Left lung (tissue), 10 donors: ENCODE data around the gene SSNA1. TPM values are rescaled to one million over a fixed set of nuclear protein-coding genes. Genes with fewer than 3 reads are reported as not detected.

Experiments used
- ATAC-seq: fragments of 200-7000 bp; cut with Tn5 transposase; one replicate; pipeline ENCODE4 v1.9.1; 2020; ENCODE audit warnings: moderate library complexity
- DNase-seq, 4 donors: peaks; one replicate each; pipeline ENCODE4 v3.0.0-alpha.2; 2013 to 2020
- H3K27ac ChIP-seq, 2 donors: fragments of 200-600 bp; sonication (generic) in 1 of 2; one replicate each; pipeline versions ENCODE4 v1.5.0 to v1.8.0; 2020 to 2021
- H3K27me3 ChIP-seq, 2 donors: fragments of 200-600 bp; sonication (generic) in 1 of 2; one replicate each; pipeline versions ENCODE4 v1.5.0 to v1.8.0; 2020 to 2021
- H3K36me3 ChIP-seq, 2 donors: fragments of 200-600 bp; sonication (generic) in 1 of 2; one replicate each; pipeline versions ENCODE4 v1.5.0 to v1.8.0; 2020 to 2021
- H3K4me1 ChIP-seq, 2 donors: fragments of 200-600 bp; one replicate each; pipeline ENCODE4 v1.8.0; 2021
- H3K4me3 ChIP-seq, 2 donors: fragments of 200-600 bp; sonication (generic) in 1 of 2; one replicate each; pipeline versions ENCODE4 v1.5.0 to v1.8.0; 2020 to 2021; ENCODE audit warnings: mild to moderate bottlenecking in 1 of 2
- H3K9me3 ChIP-seq, 2 donors: fragments of 200-600 bp; sonication (generic) in 1 of 2; one replicate each; pipeline versions ENCODE4 v1.5.0 to v1.8.0; 2020 to 2021
- CTCF ChIP-seq, 2 donors: fragments of 200-600 bp; sonication (generic) in 1 of 2; IDR thresholded peaks; one replicate each; pipeline versions ENCODE4 v1.5.0 to v1.8.0; 2021; ENCODE audit warnings: antibody characterized with exemption in 2 of 2
- intact Hi-C, 2 donors: fragments of 100-400 bp; cut with DNase I; formaldehyde crosslinking; loops; one replicate each; pipeline versions ENCODE4 v1.11.2 to v1.14.2; 2022
- polyA plus RNA-seq, 6 donors: library from polyadenylated mRNA; unstranded; fragments of 120-200 nt; gene quantifications; one replicate each; pipeline ENCODE4 v1.2.1, GENCODE V29; 2013; ENCODE audit not compliant: insufficient read length in 6 of 6
- total RNA-seq, 2 donors: library from RNA; stranded (reverse); fragmentation: NEBNext Ultra II Directional; extraction: Animal tissue kit (Norgen Biotek cat#: 25700); gene quantifications; one replicate each; pipeline ENCODE4 v1.2.1, GENCODE V29; 2021
- donor health status: DM: no; HTN: yes; CAD: no.
- donor health status: DM: no; HTN: no; CAD: no.

The SSNA1 gene
- total and polyA plus RNA-seq, 8 donors: 38.7 to 68.0 (median 53.3) TPM

DNA sequence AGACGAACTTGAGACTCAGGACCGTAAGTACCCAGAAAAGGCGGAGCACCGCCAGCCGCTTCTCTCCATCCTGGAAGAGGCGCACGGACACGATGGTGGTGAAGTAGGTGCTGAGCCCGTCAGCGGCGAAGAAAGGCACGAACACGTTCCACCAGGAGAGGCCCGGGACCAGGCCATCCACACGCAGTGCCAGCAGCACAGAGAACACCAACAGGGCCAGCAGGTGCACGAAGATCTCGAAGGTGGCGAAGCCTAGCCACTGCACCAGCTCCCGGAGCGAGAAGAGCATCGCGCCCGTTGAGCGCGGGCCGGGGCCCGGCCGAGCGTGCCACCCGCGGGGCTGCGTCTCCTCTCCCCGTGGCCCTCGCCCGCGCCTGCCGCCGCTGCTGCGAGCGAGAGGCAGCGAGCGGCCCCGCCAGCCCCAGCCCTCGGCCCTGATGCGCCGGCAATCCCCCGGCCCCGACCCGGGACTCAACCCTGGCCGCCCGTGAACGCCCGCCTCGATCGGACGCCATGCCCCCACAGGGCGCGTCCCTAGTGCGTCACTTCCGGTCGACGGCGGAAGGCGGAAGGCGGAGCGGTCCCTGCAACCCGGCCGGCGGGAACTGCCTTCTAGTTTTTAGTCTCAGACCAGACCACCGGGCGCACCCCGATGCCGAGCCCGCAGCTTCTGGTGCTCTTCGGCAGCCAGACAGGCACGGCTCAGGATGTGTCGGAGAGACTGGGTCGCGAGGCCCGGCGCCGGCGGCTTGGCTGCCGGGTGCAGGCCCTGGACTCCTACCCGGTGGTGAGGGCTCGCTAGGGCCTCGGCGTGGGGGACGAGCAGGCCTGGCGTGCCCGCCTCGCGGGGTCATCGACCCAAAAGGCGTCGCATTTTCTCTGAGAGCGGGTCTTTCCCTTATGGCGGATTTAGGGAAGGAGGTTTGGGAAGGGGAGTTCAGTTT is 16.9 kb downstream of the SSNA1 start, which contains the start of the genes NDOR1 and TMEM203:
Gene NDOR1 (plus strand): TSS at position 575 of the 944 bp plus-strand sequence. CDS start 78 bp downstream, at position 653.
Gene TMEM203 (minus strand): TSS at position 523 of the 944 bp plus-strand sequence. CDS start 234 bp downstream, at position 289.
- H3K27ac ChIP-seq: peak within 1 kb of the TSS; percentile 30 to 86
- ATAC-seq (peak; percentile 62), DNase-seq (peak; percentile 85 to 99 (median 94))
- peaks cover 21 to 62% of the 10 kb centered on the region in 2 donors for H3K4me1 ChIP-seq
- intact Hi-C loops: no loop called here
- H3K27me3 ChIP-seq: no peaks in the 10 kb centered on the region
- H3K4me3 ChIP-seq: peak within 1 kb of the TSS; percentile 96 to 99
- H3K36me3 ChIP-seq: peaks cover 0 to 22% of the 10 kb centered on the region in 2 donors
- TF ChIP-seq CTCF (IDR thresholded peaks at IDR 0.05): no peak
- H3K9me3 ChIP-seq: no peaks in the 10 kb centered on the region

DNA sequence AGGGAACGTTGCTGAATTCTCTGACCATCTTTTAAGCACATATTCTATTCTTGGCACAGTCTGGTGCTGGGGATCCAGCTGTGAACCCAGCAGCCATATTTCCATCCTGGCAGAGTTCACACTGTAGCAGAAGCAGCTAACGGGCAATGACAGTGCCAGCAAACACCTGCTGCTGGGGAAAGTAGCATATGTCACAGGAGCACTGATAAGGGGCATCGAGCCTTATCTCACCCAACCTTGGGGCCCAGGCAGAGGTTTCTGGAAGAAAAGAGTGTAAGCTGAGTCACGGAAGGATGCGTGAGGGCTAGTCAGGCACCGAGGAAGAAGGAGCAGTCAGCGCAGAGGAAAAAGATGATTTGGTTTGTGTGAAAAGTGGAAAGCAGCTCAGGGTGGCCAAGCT is 18.1 kb downstream of the SSNA1 start:
- peak overlapping the region in 1 of 2 donors; percentile 96 for H3K4me3 ChIP-seq
- no peak overlapping the region for H3K27ac ChIP-seq
- H3K36me3 ChIP-seq: peaks cover 0 to 23% of the 10 kb centered on the region in 2 donors
- H3K4me1 ChIP-seq: peaks cover 21 to 56% of the 10 kb centered on the region in 2 donors
- DNase-seq: no peak
- TF ChIP-seq CTCF (IDR thresholded peaks at IDR 0.05): no peak
- no peaks in the 10 kb centered on the region for H3K9me3 ChIP-seq
- no peak for ATAC-seq
- intact Hi-C loops: no loop called here
- no peaks in the 10 kb centered on the region for H3K27me3 ChIP-seq

- no peak for DNase-seq
- H3K4me1 ChIP-seq: peaks cover 2 to 14% of the 10 kb centered on the region in 2 donors
- peaks cover 0 to 55% of the 10 kb centered on the region in 2 donors for H3K36me3 ChIP-seq
- no peak overlapping the region for H3K27ac ChIP-seq
- TF ChIP-seq CTCF (IDR thresholded peaks at IDR 0.05): no peak
- intact Hi-C loops: no loop called here
- ATAC-seq: no peak
- no peak overlapping the region for H3K4me3 ChIP-seq
- no peaks in the 10 kb centered on the region for H3K9me3 ChIP-seq
- no peaks in the 10 kb centered on the region for H3K27me3 ChIP-seq
Measured at GRCh38 chr9:137211532-137211931, 23.1 kb downstream of the SSNA1 start.

GRCh38 chr9:137212520-137212919 is 24.0 kb downstream of the SSNA1 start:
- no peak for DNase-seq
- H3K9me3 ChIP-seq: no peaks in the 10 kb centered on the region
- H3K27me3 ChIP-seq: no peaks in the 10 kb centered on the region
- H3K4me1 ChIP-seq: peaks cover 2 to 12% of the 10 kb centered on the region in 2 donors
- ATAC-seq: no peak
- intact Hi-C loops: no loop called here
- H3K27ac ChIP-seq: no peak overlapping the region
- H3K36me3 ChIP-seq: peaks cover 0 to 56% of the 10 kb centered on the region in 2 donors
- no peak overlapping the region for H3K4me3 ChIP-seq
- TF ChIP-seq CTCF (IDR thresholded peaks at IDR 0.05): no peak
